ENCODE results near the gene ANKRD18A. TPM values are rescaled to one million over a fixed set of nuclear protein-coding genes. Genes with fewer than 3 reads are reported as not detected.
A peak's percentile ranks its signal among the peaks of the same experiment; 100 is the strongest.

The ANKRD18A gene
- 0.10 TPM for total RNA-seq (ENCODE audit: unreplicated experiment)
- long read RNA-seq, result 0 reads

- Mint-ChIP-seq H3K4me1 (ENCODE audit: unreplicated experiment) (peaks cover 10% of the 10 kb centered on the region), H3K9me3 (ENCODE audit: unreplicated experiment) (no peaks in the 10 kb centered on the region), H3K4me3 (ENCODE audit: unreplicated experiment) (peak within 1 kb of the TSS; percentile 91), H3K27ac (ENCODE audit: unreplicated experiment) (no peak within 1 kb of the TSS), H3K27me3 (ENCODE audit: unreplicated experiment) (peaks cover 15% of the 10 kb centered on the region), H3K36me3 (ENCODE audit: low read depth, unreplicated experiment) (peaks cover 5% of the 10 kb centered on the region)
- peak; percentile 63 for TF ChIP-seq CTCF (IDR thresholded peaks at IDR 0.05; ENCODE audit: unreplicated experiment)
- peak; percentile 87 for DNase-seq (ENCODE audit: low spot score)
Measured at GRCh38 chr9:38620483-38621433, at the start of gene ANKRD18A. Gene ANKRD18A, minus strand, starts transcription at chr9:38620596. Its CDS starts 311 bp downstream, at chr9:38620285.

- Mint-ChIP-seq H3K4me1 (ENCODE audit: unreplicated experiment) (peaks cover 3% of the 10 kb centered on the region), H3K4me3 (ENCODE audit: unreplicated experiment) (no peak overlapping the region), H3K36me3 (ENCODE audit: low read depth, unreplicated experiment) (no peaks in the 10 kb centered on the region), H3K27ac (ENCODE audit: unreplicated experiment) (no peak overlapping the region), H3K9me3 (ENCODE audit: unreplicated experiment) (no peaks in the 10 kb centered on the region), H3K27me3 (ENCODE audit: unreplicated experiment) (peaks cover 3% of the 10 kb centered on the region)
- no peak for TF ChIP-seq CTCF (IDR thresholded peaks at IDR 0.05; ENCODE audit: unreplicated experiment)
- DNase-seq (ENCODE audit: low spot score), result no peak
Measured at GRCh38 chr9:38668791-38669466, 48.5 kb upstream of the ANKRD18A start.

- TF ChIP-seq CTCF (IDR thresholded peaks at IDR 0.05; ENCODE audit: unreplicated experiment), result no peak
- Mint-ChIP-seq H3K27me3 (ENCODE audit: unreplicated experiment) (no peaks in the 10 kb centered on the region), H3K4me1 (ENCODE audit: unreplicated experiment) (no peaks in the 10 kb centered on the region), H3K27ac (ENCODE audit: unreplicated experiment) (no peak overlapping the region), H3K4me3 (ENCODE audit: unreplicated experiment) (no peak overlapping the region), H3K36me3 (ENCODE audit: low read depth, unreplicated experiment) (no peaks in the 10 kb centered on the region), H3K9me3 (ENCODE audit: unreplicated experiment) (no peaks in the 10 kb centered on the region)
- DNase-seq (ENCODE audit: low spot score), result no peak
Measured at GRCh38 chr9:38662763-38663593, 42.6 kb upstream of the ANKRD18A start.

- DNase-seq (ENCODE audit: low spot score), result no peak
- TF ChIP-seq CTCF (IDR thresholded peaks at IDR 0.05; ENCODE audit: unreplicated experiment), result no peak
- no peak overlapping the region for H3K4me3 Mint-ChIP-seq (ENCODE audit: unreplicated experiment)
- no peaks in the 10 kb centered on the region for H3K36me3 Mint-ChIP-seq (ENCODE audit: low read depth, unreplicated experiment)
- H3K4me1 Mint-ChIP-seq (ENCODE audit: unreplicated experiment), result no peaks in the 10 kb centered on the region
- no peak overlapping the region for H3K27ac Mint-ChIP-seq (ENCODE audit: unreplicated experiment)
- no peaks in the 10 kb centered on the region for H3K27me3 Mint-ChIP-seq (ENCODE audit: unreplicated experiment)
- no peaks in the 10 kb centered on the region for H3K9me3 Mint-ChIP-seq (ENCODE audit: unreplicated experiment)
Measured at GRCh38 chr9:38659538-38659937, 39.1 kb upstream of the ANKRD18A start.
